Measurements from ENCODE around the gene DUOXA1.

The DUOXA1 gene

GRCh38 chr15:45117308-45118130 is 12.2 kb downstream of the DUOXA1 start:
- H3K27ac ChIP-seq (replicated peaks), result no peak overlapping the region
- peaks cover 59% of the 10 kb centered on the region for H3K27me3 ChIP-seq (ENCODE audit: insufficient read depth, poor library complexity, severe bottlenecking)
- no peak overlapping the region for H3K4me3 ChIP-seq (replicated peaks; ENCODE audit: insufficient read depth, low read length)
- DNase-seq (ENCODE audit: low read depth in 1 of 2, low spot score in 1 of 2), result no peak
- no peak for TF ChIP-seq CTCF (IDR thresholded peaks at IDR 0.05; ENCODE audit: insufficient read depth, low read length)
- TF ChIP-seq GABPA (IDR thresholded peaks at IDR 0.05; ENCODE audit: low read depth), result no peak
- TF ChIP-seq SPI1 (IDR thresholded peaks at IDR 0.05; ENCODE audit: borderline replicate concordance, low read depth), result no peak
- no peak for TF ChIP-seq POLR2AphosphoS5 (IDR thresholded peaks at IDR 0.05; ENCODE audit: low read depth)
- TF ChIP-seq, protein P1, sequence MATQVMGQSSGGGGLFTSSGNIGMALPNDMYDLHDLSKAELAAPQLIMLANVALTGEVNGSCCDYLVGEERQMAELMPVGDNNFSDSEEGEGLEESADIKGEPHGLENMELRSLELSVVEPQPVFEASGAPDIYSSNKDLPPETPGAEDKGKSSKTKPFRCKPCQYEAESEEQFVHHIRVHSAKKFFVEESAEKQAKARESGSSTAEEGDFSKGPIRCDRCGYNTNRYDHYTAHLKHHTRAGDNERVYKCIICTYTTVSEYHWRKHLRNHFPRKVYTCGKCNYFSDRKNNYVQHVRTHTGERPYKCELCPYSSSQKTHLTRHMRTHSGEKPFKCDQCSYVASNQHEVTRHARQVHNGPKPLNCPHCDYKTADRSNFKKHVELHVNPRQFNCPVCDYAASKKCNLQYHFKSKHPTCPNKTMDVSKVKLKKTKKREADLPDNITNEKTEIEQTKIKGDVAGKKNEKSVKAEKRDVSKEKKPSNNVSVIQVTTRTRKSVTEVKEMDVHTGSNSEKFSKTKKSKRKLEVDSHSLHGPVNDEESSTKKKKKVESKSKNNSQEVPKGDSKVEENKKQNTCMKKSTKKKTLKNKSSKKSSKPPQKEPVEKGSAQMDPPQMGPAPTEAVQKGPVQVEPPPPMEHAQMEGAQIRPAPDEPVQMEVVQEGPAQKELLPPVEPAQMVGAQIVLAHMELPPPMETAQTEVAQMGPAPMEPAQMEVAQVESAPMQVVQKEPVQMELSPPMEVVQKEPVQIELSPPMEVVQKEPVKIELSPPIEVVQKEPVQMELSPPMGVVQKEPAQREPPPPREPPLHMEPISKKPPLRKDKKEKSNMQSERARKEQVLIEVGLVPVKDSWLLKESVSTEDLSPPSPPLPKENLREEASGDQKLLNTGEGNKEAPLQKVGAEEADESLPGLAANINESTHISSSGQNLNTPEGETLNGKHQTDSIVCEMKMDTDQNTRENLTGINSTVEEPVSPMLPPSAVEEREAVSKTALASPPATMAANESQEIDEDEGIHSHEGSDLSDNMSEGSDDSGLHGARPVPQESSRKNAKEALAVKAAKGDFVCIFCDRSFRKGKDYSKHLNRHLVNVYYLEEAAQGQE (IDR thresholded peaks at IDR 0.05; ENCODE audit: insufficient replicate concordance, low read depth), result no peak

GRCh38 chr15:45116482-45117307 is 13.0 kb downstream of the DUOXA1 start:
- no peak for DNase-seq (ENCODE audit: low read depth in 1 of 2, low spot score in 1 of 2)
- Histone ChIP-seq H3K4me3 (replicated peaks; ENCODE audit: insufficient read depth, low read length) (no peak overlapping the region), H3K27ac (replicated peaks) (no peak overlapping the region), H3K27me3 (ENCODE audit: insufficient read depth, poor library complexity, severe bottlenecking) (peaks cover 63% of the 10 kb centered on the region)
- TF ChIP-seq, protein P1 (IDR thresholded peaks at IDR 0.05; ENCODE audit: insufficient replicate concordance, low read depth), result no peak
- TF ChIP-seq POLR2AphosphoS5 (IDR thresholded peaks at IDR 0.05; ENCODE audit: low read depth), result no peak
- no peak for TF ChIP-seq SPI1 (IDR thresholded peaks at IDR 0.05; ENCODE audit: borderline replicate concordance, low read depth)
- TF ChIP-seq GABPA (IDR thresholded peaks at IDR 0.05; ENCODE audit: low read depth), result no peak
- TF ChIP-seq CTCF (IDR thresholded peaks at IDR 0.05; ENCODE audit: insufficient read depth, low read length), result no peak

- H3K27ac ChIP-seq (replicated peaks), result no peak overlapping the region
- no peak overlapping the region for H3K4me3 ChIP-seq (replicated peaks; ENCODE audit: insufficient read depth, low read length)
- no peak for DNase-seq (ENCODE audit: low read depth in 1 of 2, low spot score in 1 of 2)
- peaks cover 62% of the 10 kb centered on the region for H3K27me3 ChIP-seq (ENCODE audit: insufficient read depth, poor library complexity, severe bottlenecking)
- no peak for TF ChIP-seq GABPA (IDR thresholded peaks at IDR 0.05; ENCODE audit: low read depth)
- TF ChIP-seq POLR2AphosphoS5 (IDR thresholded peaks at IDR 0.05; ENCODE audit: low read depth), result no peak
- TF ChIP-seq SPI1 (IDR thresholded peaks at IDR 0.05; ENCODE audit: borderline replicate concordance, low read depth), result no peak
- no peak for TF ChIP-seq CTCF (IDR thresholded peaks at IDR 0.05; ENCODE audit: insufficient read depth, low read length)
- TF ChIP-seq, protein P1 (IDR thresholded peaks at IDR 0.05; ENCODE audit: insufficient replicate concordance, low read depth), result no peak
These were observed 13.6 kb downstream of the DUOXA1 start for GRCh38 chr15:45116006-45116481.
